Mesenteric fat pad (tissue), 1 donor: ENCODE data around the gene SPATA31E1. TPM values are rescaled to one million over a fixed set of nuclear protein-coding genes. Genes with fewer than 3 reads are reported as not detected.
"Not testable (repeated sequence)": the region's sequence is repeated elsewhere in the genome, so short reads cannot be mapped to it uniquely, and the experiment has no call there.

Experiments
- DNase-seq: peaks from one replicate; pipeline ENCODE4 v3.0.0-alpha.2; 2020; ENCODE audit warnings: low spot score
- long read RNA-seq: library from polyadenylated mRNA; unstranded; transcript quantifications from one replicate; pipeline ENCODE4 v2.0.0, GENCODE V29; 2020
- total RNA-seq: library from RNA; stranded (reverse); fragmentation: NEBNext Ultra II Directional; extraction: Animal tissue kit (Norgen Biotek cat#: 25700); gene quantifications from one replicate; pipeline ENCODE4 v1.2.1, GENCODE V29; 2021
- donor health status: DM: yes; HTN: yes; CAD: no.

The SPATA31E1 gene
- total RNA-seq = not detected
- long read RNA-seq = 0 reads

GRCh38 chr9:87882627-87883026 is at the start of gene SPATA31E1:
Gene SPATA31E1 (plus strand): TSS chr9:87882877. CDS start chr9:87882892, 15 bp downstream.
- no peak for DNase-seq

- DNase-seq = no peak
These were observed 48.3 kb upstream of the SPATA31E1 start for GRCh38 chr9:87834357-87834756.

- DNase-seq = no peak
These were observed 46.1 kb upstream of the SPATA31E1 start for GRCh38 chr9:87836536-87836935.

- DNase-seq = no peak
These were observed 45.5 kb upstream of the SPATA31E1 start for GRCh38 chr9:87836951-87837705.

- no peak for DNase-seq
These were observed 42.5 kb upstream of the SPATA31E1 start for GRCh38 chr9:87840134-87840533.

- DNase-seq = no peak
These were observed 39.6 kb upstream of the SPATA31E1 start for GRCh38 chr9:87842878-87843585.

GRCh38 chr9:87844506-87844905 is 38.2 kb upstream of the SPATA31E1 start:
- DNase-seq = no peak

- DNase-seq = not testable (repeated sequence)
These were observed 34.9 kb upstream of the SPATA31E1 start for GRCh38 chr9:87847817-87848216.

- DNase-seq = no peak
These were observed 33.4 kb upstream of the SPATA31E1 start for GRCh38 chr9:87849144-87849758.

- DNase-seq = no peak
These were observed 32.3 kb upstream of the SPATA31E1 start for GRCh38 chr9:87850391-87850790.

GRCh38 chr9:87851186-87851585 is 31.5 kb upstream of the SPATA31E1 start:
- not testable (repeated sequence) for DNase-seq

- no peak for DNase-seq
These were observed 29.4 kb upstream of the SPATA31E1 start for GRCh38 chr9:87853302-87853701.

- no peak for DNase-seq
These were observed 28.6 kb upstream of the SPATA31E1 start for GRCh38 chr9:87853876-87854579.

- DNase-seq = no peak
These were observed 28.1 kb upstream of the SPATA31E1 start for GRCh38 chr9:87854580-87854955.

- no peak for DNase-seq
These were observed 27.6 kb upstream of the SPATA31E1 start for GRCh38 chr9:87855061-87855460.

- DNase-seq = no peak
These were observed 25.3 kb upstream of the SPATA31E1 start for GRCh38 chr9:87857141-87857947.

GRCh38 chr9:87857948-87858335 is 24.7 kb upstream of the SPATA31E1 start:
- DNase-seq = no peak

GRCh38 chr9:87859137-87859536 is 23.5 kb upstream of the SPATA31E1 start:
- DNase-seq = no peak

GRCh38 chr9:87859786-87860185 is 22.9 kb upstream of the SPATA31E1 start:
- DNase-seq = no peak

GRCh38 chr9:87861332-87861731 is 21.3 kb upstream of the SPATA31E1 start:
- DNase-seq = no peak
